GM23248 (cell line): Measurements from ENCODE around the gene PTGS1.

ENCODE experiments used
- EZH2 ChIP-seq: fragments of 200-600 bp; sonication (generic); IDR thresholded peaks from 2 replicates; pipeline ENCODE4 v1.6.1; 2018; ENCODE audit warnings: antibody characterized with exemption, mild to moderate bottlenecking; ENCODE audit not compliant: insufficient read depth, poor library complexity, severe bottlenecking
- EZH2phosphoT487 ChIP-seq: fragments of 200-600 bp; sonication (generic); IDR thresholded peaks from 2 replicates; pipeline ENCODE4 v1.6.1; 2018; ENCODE audit warnings: antibody characterized with exemption, moderate library complexity, mild to moderate bottlenecking, low read depth; ENCODE audit not compliant: insufficient read depth

DNA sequence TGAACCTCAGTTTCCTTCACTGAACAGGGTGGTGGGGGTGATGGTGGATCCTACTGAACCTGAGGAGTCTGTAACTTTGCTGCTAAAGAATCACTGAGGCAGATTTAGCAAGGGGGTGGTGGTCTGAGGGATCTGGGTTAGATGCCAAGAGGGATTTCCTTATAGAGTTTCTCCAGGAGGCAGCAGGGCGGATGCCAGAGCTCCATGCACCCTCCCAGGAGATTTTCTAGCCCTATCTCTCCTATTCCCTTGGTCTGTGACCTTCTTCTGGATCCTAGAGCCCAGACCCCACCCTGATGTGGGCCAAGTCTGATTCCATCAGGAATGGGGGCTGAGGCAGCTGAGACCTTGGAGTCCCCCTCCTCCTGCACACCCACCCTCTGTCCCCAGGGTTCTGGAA is 6.0 kb downstream of the PTGS1 start:
- no peak for TF ChIP-seq EZH2phosphoT487
- no peak for TF ChIP-seq EZH2
